ENCODE measurements around the gene FABP3. TPM values are rescaled to one million over a fixed set of nuclear protein-coding genes. Genes with fewer than 3 reads are reported as not detected.

The FABP3 gene
- total and polyA plus RNA-seq, 2 of the 13 experiments (the other 11 are each of a cell fraction or from before 2014, with no cell fraction given): 0.21 to 0.24 TPM

GRCh38 chr1:31417148-31417547 is 44.3 kb upstream of the FABP3 start (continued):
- TF ChIP-seq ZGPAT (CRISPR knock-in tag; IDR thresholded peaks at IDR 0.05) (peak; percentile 82), ARID3A (IDR thresholded peaks at IDR 0.05; ENCODE audit: low read depth, low read length) (peak; percentile 92), NR2C2 (CRISPR knock-in tag; IDR thresholded peaks at IDR 0.05; ENCODE audit: borderline replicate concordance) (peak; percentile 81), ZNF839 (CRISPR knock-in tag; IDR thresholded peaks at IDR 0.05; ENCODE audit: borderline replicate concordance) (no peak), PAXIP1 (CRISPR knock-in tag; conservative IDR thresholded peaks at IDR 0.05) (peak; percentile 93), TFDP1 (CRISPR knock-in tag; IDR thresholded peaks at IDR 0.05; ENCODE audit: borderline replicate concordance) (no peak), ZNF660 (CRISPR knock-in tag; IDR thresholded peaks at IDR 0.05; ENCODE audit: borderline replicate concordance, low read depth) (no peak), NCOA1 (CRISPR knock-in tag; IDR thresholded peaks at IDR 0.05) (no peak), SRF (IDR thresholded peaks at IDR 0.05; ENCODE audit: low read depth, low read length) (no peak), TBX2 (CRISPR knock-in tag; IDR thresholded peaks at IDR 0.05; ENCODE audit: borderline replicate concordance) (peak; percentile 95), NR1H2 (CRISPR knock-in tag; IDR thresholded peaks at IDR 0.05; ENCODE audit: borderline replicate concordance, low read depth) (0 out of 2 replicates have a peak, but pooled peaks have one; percentile 22), ZNF124 (CRISPR knock-in tag; IDR thresholded peaks at IDR 0.05) (peak; percentile 36; the same call in 1 of the 2 replicates), CBFB (CRISPR knock-in tag; IDR thresholded peaks at IDR 0.05) (0 out of 2 replicates have a peak, but pooled peaks have one; percentile 27), ZNF367 (CRISPR knock-in tag; IDR thresholded peaks at IDR 0.05; ENCODE audit: borderline replicate concordance) (no peak), GFI1 (CRISPR knock-in tag; IDR thresholded peaks at IDR 0.05; ENCODE audit: borderline replicate concordance) (peak; percentile 73), ZNF446 (CRISPR knock-in tag; IDR thresholded peaks at IDR 0.05) (no peak), HNF1A (IDR thresholded peaks at IDR 0.05; ENCODE audit: low read depth) (0 out of 2 replicates have a peak, but pooled peaks have one; percentile 51), HNF1A (CRISPR knock-in tag; IDR thresholded peaks at IDR 0.05; ENCODE audit: borderline replicate concordance) (no peak)
